ENCODE measurements around the gene BID.

- no peak for TF ChIP-seq CTCF (IDR thresholded peaks at IDR 0.05; ENCODE audit: poor library complexity, severe bottlenecking)
- no peak for TF ChIP-seq MXI1 (conservative IDR thresholded peaks at IDR 0.05; ENCODE audit: poor library complexity, severe bottlenecking)
- TF ChIP-seq EP300 (conservative IDR thresholded peaks at IDR 0.05; ENCODE audit: poor library complexity, severe bottlenecking): no peak
- no peak for TF ChIP-seq EZH2 (IDR thresholded peaks at IDR 0.05; ENCODE audit: borderline replicate concordance, insufficient read depth, low read length, poor library complexity, severe bottlenecking)
These were observed 12.3 kb upstream of the BID start for GRCh38 chr22:17786435-17787161.

Measured in neural cell (in vitro differentiated cells).